ENCODE results near the gene BORCS8.

The BORCS8 gene

DNA sequence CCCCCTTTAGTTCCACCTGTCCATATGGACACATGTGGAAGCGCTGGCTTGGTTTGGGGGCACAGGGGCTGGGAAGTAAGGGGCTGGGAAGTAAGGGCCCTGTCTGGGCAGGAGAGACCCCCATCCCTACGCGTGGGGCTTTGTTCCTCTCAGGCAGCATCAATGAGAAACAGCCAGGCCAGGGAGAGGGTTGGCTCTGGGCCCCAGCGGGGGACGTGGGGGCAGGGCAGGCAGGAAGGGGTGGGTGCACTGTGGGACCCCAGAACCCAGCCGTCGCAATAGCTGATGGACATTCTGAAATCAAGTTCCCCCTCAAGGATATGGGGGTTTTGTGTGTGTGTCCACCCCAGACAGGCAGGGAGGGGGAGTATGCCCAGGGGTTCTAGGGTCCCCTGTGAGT is 21.0 kb upstream of the BORCS8 start:
- TF ChIP-seq, protein P1, sequence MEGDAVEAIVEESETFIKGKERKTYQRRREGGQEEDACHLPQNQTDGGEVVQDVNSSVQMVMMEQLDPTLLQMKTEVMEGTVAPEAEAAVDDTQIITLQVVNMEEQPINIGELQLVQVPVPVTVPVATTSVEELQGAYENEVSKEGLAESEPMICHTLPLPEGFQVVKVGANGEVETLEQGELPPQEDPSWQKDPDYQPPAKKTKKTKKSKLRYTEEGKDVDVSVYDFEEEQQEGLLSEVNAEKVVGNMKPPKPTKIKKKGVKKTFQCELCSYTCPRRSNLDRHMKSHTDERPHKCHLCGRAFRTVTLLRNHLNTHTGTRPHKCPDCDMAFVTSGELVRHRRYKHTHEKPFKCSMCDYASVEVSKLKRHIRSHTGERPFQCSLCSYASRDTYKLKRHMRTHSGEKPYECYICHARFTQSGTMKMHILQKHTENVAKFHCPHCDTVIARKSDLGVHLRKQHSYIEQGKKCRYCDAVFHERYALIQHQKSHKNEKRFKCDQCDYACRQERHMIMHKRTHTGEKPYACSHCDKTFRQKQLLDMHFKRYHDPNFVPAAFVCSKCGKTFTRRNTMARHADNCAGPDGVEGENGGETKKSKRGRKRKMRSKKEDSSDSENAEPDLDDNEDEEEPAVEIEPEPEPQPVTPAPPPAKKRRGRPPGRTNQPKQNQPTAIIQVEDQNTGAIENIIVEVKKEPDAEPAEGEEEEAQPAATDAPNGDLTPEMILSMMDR (IDR thresholded peaks at IDR 0.05): no peak

DNA sequence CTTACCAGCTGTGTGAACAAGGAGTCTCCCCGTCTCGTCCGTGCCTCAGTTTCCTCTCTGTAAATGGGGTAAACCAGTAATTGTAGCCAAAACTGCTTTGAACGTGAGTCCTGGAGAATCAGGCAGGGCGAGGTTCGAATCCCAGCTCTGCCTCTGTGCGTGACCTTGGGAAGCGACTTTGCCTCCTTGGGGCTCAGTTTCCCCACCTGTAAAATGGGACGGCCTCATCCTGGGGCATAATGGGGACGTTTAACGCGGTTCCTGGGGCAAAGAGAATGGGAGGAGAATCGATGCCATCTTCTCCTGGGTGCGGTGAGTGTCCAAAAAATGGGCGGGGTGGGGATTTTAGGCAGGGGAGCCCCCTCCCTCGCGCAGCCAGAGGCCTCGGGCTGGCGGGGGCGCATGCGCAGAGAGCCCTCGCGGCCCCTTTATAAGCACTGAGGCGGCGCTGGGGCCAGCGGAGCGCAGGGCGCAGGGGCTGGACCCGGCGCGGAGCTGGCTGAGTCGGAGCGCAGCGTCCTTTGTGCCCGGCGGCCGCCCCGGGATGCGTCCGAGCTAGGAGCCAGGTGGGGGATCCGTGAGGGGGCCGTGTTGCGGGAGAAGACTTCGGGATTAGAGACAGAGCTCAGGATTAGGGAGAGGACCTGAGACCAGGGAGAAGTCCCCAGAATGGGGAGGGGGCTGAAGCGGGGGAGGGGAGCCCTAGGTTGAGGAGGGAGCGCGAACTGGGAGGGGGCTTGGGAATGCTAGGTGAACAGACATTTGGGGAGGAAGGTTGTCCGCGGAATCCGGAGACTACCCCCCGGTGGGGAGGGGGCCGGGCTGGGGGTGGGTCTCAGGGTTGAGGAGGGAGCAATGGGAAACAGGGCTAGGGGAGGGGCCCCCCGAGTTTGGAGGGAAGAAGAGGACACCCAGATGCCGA is 19.8 kb upstream of the BORCS8 start, which contains the start of gene NCAN:
Gene NCAN, plus strand, starts transcription at position 460 of the 922 bp plus-strand sequence. CDS start 4,996 bp downstream, outside the sequence.
- TF ChIP-seq, protein P1 (IDR thresholded peaks at IDR 0.05): no peak

DNA sequence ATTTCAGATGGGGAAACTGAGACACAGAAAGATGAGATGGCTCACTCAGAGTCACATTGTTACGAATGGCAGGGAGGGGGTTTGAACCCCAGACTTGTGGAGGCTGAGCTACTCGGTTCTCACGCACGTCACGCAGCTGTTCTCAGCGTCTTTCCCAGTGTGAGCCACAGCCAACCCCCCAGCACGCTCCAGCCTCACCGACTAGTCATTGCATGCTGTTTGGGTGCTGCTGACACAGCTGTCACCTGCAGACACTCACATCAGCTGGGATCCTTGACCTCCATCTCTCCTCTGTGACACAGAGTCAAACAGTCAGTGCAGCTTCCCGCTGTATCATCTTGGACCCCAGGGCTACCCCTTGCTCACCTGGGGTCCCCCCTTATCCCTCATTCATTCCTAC is 17.4 kb upstream of the BORCS8 start:
- TF ChIP-seq, protein P1 (IDR thresholded peaks at IDR 0.05): no peak

DNA sequence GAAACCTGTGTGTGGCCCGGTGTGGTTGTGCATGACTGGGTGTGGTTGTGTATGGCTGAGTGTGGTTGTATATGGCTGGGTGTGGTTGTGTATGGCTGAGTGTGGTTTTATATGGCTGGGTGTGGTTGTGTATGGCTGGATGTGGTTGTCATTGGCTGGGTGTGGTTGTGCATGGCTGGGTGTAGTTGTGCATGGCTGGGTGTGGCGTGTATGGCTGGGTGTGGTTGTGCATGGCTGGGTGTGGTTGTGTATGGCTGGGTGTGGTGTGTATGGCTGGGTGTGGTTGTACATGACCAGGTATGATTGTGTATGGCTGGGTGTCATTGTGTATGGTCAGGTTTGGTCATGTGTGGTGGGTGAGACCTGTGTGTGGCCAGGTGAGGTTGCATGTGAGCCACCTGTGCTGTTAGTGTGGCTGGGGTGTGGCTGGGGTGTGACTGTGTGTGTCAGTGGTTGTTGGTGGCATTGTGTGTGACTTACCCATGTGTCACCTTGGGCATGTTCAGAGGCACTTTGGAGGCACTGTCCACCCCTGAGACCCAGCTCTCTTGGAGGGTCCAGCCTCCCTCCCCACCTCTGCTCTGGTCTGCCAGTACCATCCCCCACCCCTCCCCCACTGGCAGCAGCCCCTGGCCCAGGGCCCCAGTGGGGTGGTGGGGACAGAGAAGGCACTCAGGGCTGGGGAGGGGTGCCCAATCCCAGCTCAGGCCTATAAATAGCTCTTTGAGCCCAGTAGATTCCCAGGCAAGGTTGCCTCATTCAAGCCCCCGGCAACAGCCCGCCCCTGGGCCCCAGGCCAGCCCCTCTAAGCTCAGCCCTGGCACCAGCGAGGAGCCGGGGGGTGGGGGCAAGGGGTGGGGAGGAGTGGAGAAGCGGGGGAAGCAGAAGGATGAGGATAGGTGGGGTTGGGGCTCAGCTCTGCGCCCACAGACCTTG is 16.0 kb upstream of the BORCS8 start:
- TF ChIP-seq, protein P1 (IDR thresholded peaks at IDR 0.05): no peak

DNA sequence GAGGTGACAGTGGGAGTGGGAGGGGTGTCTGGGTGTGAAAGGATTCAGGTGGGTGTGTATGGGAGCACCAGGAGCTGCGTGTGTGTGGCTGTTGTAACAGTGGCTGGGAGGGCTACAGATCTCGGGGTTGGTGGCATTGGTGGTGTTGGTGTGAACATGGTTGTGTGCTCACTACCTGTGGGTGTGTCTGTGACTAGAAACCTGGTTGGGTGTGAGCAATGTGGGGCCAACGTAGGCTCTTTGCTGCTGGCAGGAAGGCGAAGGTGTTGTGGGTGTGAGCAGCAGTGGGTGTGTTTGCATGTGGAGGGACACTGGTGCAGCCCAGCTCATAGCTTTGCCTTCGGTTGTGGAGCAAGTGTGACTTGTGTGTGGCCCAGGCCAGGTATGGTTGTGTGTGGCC is 15.0 kb upstream of the BORCS8 start:
- TF ChIP-seq, protein P1 (IDR thresholded peaks at IDR 0.05): no peak

DNA sequence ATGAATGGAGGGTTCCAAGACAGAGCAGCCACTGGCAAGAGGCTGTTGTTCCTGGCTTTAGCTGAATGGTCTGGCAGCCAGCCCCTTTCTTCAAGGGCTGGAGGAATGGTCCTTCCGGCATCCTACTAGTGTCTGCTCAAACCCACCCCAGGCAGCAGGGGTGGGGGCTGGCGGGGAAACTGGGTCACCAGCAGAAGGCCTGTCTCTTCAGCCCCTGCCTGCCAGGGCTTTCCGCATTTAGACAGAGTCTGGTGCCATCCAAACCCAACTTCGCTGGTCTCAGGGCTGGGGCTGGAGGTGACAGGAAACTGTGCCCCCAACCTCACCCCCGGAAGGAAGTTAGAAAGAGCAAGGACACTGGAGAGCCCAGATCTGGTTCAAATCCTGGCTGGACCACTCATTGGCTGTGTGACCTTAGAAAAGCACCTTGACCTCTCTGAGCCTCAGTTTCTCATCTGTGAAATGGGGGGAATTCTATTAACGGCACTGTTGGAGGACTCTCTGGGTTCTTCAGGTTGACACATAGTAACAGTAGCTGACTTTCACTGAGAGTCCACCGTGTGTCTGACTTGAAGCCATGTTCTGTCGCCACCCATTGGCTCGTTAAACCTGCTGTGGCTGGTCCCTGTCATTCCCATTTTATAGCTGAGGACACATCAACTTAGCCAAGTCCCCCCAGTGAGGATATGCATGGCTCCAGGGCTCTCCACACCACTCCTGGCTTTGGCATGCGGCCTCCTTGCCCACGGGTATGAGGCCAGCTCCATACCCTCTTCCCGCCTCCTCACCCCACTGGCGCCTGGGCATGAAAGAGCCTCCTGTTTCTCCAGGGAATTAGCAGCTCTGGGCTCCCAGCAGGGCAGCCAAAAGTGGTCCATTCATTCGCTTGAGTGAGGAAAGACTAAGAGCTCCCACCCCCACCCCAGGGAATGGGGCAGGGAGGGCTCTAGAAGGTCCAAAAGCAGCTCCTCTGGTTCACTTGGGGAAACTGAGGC is 13.8 kb upstream of the BORCS8 start:
- TF ChIP-seq, protein P1 (IDR thresholded peaks at IDR 0.05): no peak
